GF-D8 (cell line): ENCODE measurements around the gene MLANA.

Experiments used
- DNase-seq: peaks from one replicate; lab custom pipeline; 2025; lab: John Stamatoyannopoulos, UW

The MLANA gene

GRCh38 chr9:5899292-5899691 is 8.6 kb downstream of the MLANA start:
- DNase-seq: no peak

GRCh38 chr9:5900622-5901021 is 9.9 kb downstream of the MLANA start:
- DNase-seq: no peak

GRCh38 chr9:5902377-5902776 is 11.7 kb downstream of the MLANA start:
- no peak for DNase-seq

- DNase-seq: no peak
Observed at GRCh38 chr9:5908918-5909317, 18.2 kb downstream of the MLANA start.

- DNase-seq: no peak
Observed at GRCh38 chr9:5909976-5910375, 19.3 kb downstream of the MLANA start.

- DNase-seq: no peak
Observed at GRCh38 chr9:5910413-5911057, 19.8 kb downstream of the MLANA start.

GRCh38 chr9:5915438-5915837 is 24.7 kb downstream of the MLANA start:
- no peak for DNase-seq

- DNase-seq: no peak
Observed at GRCh38 chr9:5917273-5917672, 26.6 kb downstream of the MLANA start.

- DNase-seq: no peak
Observed at GRCh38 chr9:5917888-5918287, 27.2 kb downstream of the MLANA start.

GRCh38 chr9:5918460-5918859 is 27.8 kb downstream of the MLANA start:
- no peak for DNase-seq

GRCh38 chr9:5920860-5921328 is 30.2 kb downstream of the MLANA start:
- DNase-seq: no peak

GRCh38 chr9:5922192-5922591 is 31.5 kb downstream of the MLANA start:
- DNase-seq: no peak

GRCh38 chr9:5931657-5932056 is 41.0 kb downstream of the MLANA start:
- DNase-seq: no peak

- no peak for DNase-seq
Observed at GRCh38 chr9:5938449-5938848, 47.8 kb downstream of the MLANA start.

- no peak for DNase-seq
Observed at GRCh38 chr9:5939530-5939929, 48.8 kb downstream of the MLANA start.

GRCh38 chr9:5941214-5941613 is 50.5 kb downstream of the MLANA start:
- DNase-seq: no peak

- no peak for DNase-seq
Observed at GRCh38 chr9:5945112-5945511, 54.4 kb downstream of the MLANA start.

- DNase-seq: no peak
Observed at GRCh38 chr9:5947912-5948311, 57.2 kb downstream of the MLANA start.

GRCh38 chr9:5949103-5949699 is 58.5 kb downstream of the MLANA start:
- DNase-seq: peak; percentile 35

GRCh38 chr9:5950261-5950660 is 59.6 kb downstream of the MLANA start:
- DNase-seq: no peak

GRCh38 chr9:5951686-5952211 is 61.1 kb downstream of the MLANA start:
- DNase-seq: no peak

GRCh38 chr9:5953743-5954707 is 63.3 kb downstream of the MLANA start:
- no peak for DNase-seq

GRCh38 chr9:5957166-5957565 is 66.5 kb downstream of the MLANA start:
- no peak for DNase-seq
